GM19023 (cell line): Measurements from ENCODE around the gene SPHK1.

Experiments used
- ATAC-seq: cut with Tn5 transposase; IDR thresholded peaks from one replicate; pipeline ENCODE4 v1.9.1; 2021; ENCODE audit warnings: mild to moderate bottlenecking, moderate library complexity; ENCODE audit not compliant: unreplicated experiment

SPHK1 gene

GRCh38 chr17:76405967-76406647 lies 21.7 kb downstream of the SPHK1 start:
- ATAC-seq, result no peak

DNA sequence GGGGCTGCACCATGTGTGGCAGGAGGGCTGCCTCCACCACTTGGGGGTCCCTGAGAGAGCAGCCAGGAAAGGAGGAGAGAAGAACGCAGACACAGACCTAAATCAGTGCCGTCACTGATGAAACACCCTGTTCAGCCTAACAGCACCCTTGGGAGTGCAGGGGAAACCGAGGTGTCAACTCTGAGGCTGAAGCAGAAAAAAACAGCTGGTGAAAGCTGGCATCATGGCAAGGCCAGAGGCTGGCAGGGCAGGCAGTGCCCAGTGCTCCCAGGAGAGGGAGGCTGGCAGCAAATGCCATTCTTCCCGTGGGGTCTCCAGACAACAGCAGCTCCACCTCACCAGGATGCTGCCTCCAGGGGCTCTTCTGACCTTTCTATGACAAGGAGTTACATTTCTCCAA lies 23.1 kb downstream of the SPHK1 start:
- no peak for ATAC-seq

DNA sequence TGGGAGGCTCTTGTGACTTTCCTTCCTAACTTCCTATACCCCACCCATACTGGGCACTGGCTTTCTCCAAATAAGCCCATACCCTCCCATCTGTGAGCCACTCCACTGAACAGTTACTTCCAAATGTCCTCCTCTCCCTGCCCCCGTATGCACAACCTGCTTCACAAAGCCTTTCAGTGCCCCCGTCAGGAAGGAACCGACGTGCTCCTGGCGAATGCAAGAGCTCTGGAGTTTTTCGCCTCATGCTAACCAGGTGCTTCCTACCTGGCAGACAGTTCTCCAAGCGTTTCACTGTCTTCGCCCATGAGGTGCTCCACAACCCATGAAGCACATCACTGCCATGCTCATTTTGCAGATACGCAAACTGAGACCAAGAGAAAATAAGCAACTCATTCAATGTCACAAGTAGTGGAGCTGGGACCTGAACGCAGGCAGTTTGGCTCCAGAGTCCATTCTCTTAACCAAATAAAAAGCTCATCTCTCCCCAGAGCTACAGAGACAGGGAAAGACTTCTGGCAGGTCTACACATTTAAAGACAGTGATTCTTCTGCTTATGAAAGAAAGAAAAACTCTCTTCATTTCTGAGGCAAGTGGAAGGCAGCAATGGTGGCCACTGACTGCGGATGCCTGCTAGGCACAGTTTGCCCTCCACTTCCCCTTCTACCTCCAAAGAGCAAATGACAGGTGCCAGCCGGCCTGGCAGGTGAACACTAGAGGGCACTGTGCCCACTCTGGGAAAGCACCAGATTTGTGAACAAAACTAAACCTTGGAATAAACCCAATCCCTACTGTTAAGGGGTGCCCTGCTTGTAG lies 23.8 kb downstream of the SPHK1 start:
- no peak for ATAC-seq

DNA sequence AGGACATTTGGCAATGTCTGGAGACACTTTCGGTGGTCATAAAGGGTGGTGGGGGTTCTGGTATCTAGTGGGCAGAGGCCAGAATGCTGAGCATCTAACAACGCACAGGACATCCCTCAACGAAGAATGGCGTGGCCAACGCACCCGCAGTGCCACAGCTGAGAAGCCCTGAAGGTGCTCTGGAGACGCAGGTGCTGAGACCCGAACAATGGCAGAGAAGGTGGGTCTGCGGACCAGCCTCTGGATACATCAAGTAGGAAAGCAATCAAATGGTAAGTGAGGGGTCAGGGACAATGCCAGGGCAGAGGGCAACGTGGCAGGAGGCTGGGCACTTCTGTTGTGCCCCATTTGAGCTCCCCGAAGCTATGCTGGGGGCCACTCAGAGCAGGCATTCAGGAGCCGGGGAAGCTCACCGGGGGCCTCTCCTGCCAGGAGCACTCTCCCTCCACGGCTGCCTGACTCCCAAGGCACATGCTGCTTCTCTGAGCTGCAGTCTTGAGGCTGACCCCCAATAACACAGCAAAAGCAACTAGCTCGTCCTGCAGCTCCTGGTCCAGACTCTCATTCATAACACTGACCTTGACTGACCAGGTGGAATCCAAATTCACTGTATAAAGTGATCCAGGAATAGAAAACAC lies 26.0 kb downstream of the SPHK1 start:
- no peak for ATAC-seq

DNA sequence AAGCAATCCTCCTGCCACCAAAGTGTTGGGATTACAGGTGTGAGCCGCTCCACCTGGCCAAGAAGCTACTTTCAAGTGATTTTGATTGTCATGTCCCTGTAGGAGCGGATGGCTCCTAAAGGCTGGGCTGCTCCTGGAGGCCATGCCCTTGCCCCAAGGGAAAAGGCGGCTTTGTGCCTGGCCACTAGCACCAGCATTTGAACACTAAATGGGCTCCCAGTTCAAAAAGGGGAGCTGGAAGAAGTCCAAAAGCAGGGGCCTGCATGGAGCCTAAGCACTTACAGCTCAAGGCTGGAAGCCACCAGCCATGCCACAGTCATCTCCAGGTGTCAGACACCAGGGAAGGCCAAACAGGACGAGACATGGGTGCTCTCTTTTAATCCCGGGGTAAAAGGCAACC lies 26.8 kb downstream of the SPHK1 start:
- ATAC-seq, result no peak

- ATAC-seq, result no peak
Measured at GRCh38 chr17:76414334-76415295, 30.2 kb downstream of the SPHK1 start.

DNA sequence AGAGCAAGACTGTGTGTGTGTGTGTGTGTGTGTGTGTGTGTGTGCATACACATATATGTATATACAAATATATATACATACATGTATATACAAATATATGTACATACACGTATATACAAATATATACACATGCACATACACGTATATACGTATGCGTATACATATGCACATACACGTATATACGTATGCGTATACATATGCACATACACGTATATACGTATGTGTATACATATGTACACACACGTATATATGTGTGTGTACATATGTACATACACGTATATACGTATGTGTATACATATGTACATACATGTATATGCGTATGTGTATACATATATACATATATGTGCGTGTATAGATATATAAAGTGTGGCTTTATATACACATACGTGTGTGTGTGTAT lies 31.4 kb downstream of the SPHK1 start:
- no peak for ATAC-seq

GRCh38 chr17:76416457-76416856 lies 32.0 kb downstream of the SPHK1 start:
- ATAC-seq, result no peak

DNA sequence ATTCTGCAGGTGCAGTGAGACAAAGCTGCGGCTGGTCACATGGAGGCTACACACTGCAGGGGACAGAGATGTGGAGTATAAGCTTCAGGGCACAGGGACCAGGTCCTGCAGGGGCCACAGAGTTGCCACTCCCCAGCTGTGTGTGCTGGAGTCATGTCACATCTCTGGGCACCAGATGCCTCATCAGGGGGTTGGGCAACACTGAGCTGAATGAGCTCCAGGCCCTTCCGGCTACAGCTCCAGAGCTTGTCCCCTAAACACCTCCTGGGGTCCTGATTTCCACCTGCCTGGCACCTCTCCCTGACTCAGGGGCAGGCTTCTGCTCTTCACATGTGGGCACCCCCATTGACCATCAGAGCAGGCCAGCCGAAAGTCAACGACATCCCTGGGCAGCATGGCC lies 32.5 kb downstream of the SPHK1 start:
- ATAC-seq, result no peak

DNA sequence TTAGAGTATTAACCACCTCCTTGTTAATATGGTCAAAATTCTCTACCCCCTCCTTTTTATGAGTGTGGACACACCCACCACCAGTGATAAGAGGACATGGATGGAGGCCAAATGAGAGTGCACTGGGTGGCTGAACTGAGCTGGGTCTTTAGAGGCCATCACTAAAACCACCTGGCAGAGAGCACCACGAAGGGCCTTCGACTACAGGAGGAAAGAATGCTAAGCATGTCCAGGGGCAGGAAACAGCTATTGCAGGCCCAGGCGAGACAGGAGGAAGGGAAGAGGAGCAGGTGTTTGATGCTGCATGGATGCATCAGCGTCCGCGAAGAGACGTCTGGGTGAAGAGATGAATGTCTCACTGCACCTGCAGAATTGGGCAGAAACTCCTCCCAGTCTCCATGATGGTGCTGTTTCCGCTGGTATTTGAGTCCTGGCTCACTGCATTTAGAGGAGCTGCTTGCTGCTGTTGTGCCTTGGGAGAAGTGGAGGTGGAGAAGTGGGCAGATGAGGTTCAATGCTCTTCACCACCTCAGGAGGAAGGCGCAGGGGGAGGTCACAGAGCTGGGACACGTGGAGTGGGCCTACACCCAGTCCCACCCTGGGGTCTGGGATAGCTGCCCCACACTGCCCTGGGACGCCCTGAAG lies 33.2 kb downstream of the SPHK1 start:
- no peak for ATAC-seq

- ATAC-seq, result no peak
Measured at GRCh38 chr17:76419576-76420260, 35.3 kb downstream of the SPHK1 start.

DNA sequence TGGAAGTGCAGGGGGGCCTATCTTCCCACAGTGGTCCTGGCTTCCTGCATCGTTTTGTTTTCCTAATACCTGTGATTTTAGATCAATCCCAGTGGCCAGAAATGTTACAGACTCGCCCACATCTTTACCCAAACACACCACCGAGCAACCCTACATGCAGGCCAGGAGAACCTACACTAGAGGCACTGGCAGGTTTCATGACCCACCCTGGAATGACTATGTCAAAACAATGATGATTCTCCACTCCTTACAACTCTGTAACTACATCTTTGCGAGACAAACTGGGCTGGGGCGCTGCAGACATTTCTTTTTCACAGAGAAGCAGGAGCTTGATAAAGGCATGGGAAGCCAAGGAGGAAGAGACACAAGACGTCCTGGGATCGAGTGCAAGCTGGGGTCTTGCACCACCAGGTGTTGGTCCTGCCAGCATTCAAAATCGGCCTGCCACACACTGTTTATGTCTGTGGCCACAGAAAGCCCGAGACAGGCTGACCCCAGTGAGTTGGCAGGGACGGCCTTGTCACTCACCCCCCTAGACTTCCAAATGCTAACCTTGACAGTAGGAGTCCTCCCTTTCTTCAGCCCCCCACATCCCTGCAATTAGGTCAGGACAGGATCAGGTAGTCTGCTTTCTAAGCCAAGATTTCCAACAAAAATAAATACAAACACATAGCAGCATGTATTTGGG lies 36.1 kb downstream of the SPHK1 start:
- no peak for ATAC-seq

DNA sequence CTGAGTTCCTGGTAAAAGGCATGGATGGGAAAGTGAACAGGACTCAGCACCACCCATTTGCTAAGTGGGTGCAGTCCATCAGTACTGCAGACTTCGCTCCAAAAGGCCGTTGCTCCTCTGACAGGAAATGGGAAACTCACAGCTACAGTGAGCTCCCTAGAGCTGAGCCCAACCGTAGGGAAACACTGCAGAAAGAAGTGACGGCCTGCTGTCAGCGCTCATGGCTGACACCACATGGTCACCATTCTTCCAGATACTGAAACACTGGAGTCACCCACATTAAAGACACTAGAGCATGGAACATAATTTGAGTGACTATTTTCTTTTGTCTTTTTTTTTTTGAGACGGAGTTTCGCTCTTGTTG lies 36.6 kb downstream of the SPHK1 start:
- no peak for ATAC-seq

DNA sequence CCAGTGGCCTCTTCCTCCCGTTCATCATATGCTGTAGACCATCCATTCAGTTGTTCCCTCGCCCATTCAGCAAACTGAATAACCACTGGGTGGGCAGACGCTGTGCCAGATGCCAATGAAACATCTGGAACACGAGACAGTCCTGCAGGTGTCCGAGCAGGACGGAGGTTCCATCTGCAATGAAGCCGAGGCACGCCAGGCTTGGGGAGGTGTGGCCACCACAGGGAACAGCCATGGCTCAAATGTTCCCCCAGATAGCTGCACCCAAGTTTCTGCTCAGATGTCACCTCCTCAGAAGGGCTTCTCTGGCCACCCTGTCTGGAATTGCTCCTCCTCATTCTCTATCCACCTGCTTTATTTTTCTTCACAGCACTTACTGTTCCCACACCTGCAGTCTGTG lies 38.0 kb downstream of the SPHK1 start:
- ATAC-seq, result no peak

- ATAC-seq, result no peak
Measured at GRCh38 chr17:76422860-76423259, 38.5 kb downstream of the SPHK1 start.

DNA sequence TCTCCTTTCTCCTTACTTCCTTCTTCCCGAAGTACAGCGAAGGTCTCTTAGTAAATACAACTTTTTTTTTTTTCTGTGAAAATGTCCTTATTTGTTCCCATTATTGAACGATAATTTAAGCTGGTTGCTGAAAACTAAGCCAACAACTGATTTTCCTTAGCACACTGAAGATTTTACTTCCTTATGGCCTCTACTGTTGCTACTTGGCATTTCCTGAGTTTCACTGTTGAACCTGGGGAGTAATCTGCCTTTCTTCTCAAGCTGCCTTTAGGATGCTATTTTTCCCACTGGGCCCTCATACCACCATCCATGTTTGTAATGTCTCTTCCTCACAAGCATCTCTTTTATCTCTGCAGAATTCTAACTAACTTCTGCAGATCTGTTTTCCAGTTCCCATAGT lies 42.4 kb downstream of the SPHK1 start:
- no peak for ATAC-seq

GRCh38 chr17:76427501-76428231 lies 43.3 kb downstream of the SPHK1 start:
- no peak for ATAC-seq

GRCh38 chr17:76428511-76428910 lies 44.1 kb downstream of the SPHK1 start:
- ATAC-seq, result no peak

DNA sequence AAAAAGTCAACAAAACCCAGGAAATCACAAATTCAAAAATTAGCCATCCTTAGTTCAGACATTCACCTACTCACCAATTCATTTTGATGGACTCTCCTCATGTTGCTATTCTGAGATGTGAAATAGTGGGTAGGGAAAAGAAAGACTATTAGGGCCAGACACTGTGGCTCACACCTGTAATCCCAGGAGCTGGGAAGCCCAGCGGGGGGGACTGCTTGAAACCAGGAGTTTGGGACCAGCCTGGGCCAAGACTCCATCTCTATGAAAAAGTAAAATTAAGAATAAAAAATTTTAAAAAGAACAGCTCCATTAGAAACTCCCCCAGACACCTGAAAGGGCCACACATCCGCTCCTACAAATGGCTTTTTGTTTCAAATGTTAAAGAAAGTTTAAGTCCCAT lies 47.1 kb downstream of the SPHK1 start:
- no peak for ATAC-seq
